NCI-H226 (cell line): ENCODE measurements around the gene TXNRD3.
"Not testable (repeated sequence)": the region's sequence is repeated elsewhere in the genome, so short reads cannot be mapped to it uniquely, and the experiment has no call there.

Source experiments
- DNase-seq: peaks from one replicate; pipeline ENCODE4 v3.0.0-alpha.2; 2015

Gene TXNRD3

GRCh38 chr3:126638790-126639189 lies 16.1 kb downstream of the TXNRD3 start:
- no peak for DNase-seq

GRCh38 chr3:126636436-126636835 lies 18.5 kb downstream of the TXNRD3 start:
- no peak for DNase-seq

- DNase-seq = no peak
These were observed 20.1 kb downstream of the TXNRD3 start for GRCh38 chr3:126634803-126635202.

GRCh38 chr3:126630020-126630419 lies 24.9 kb downstream of the TXNRD3 start:
- DNase-seq = no peak

GRCh38 chr3:126625735-126626134 lies 29.2 kb downstream of the TXNRD3 start:
- not testable (repeated sequence) for DNase-seq

- DNase-seq = no peak
These were observed 32.2 kb downstream of the TXNRD3 start for GRCh38 chr3:126622694-126623093.

GRCh38 chr3:126621627-126622345 lies 33.1 kb downstream of the TXNRD3 start:
- peak; percentile 75 for DNase-seq

GRCh38 chr3:126621171-126621570 lies 33.8 kb downstream of the TXNRD3 start:
- peak; percentile 80 for DNase-seq

GRCh38 chr3:126620738-126621137 lies 34.2 kb downstream of the TXNRD3 start:
- peak; percentile 63 for DNase-seq

- no peak for DNase-seq
These were observed 36.2 kb downstream of the TXNRD3 start for GRCh38 chr3:126618760-126619159.

GRCh38 chr3:126618021-126618420 lies 36.9 kb downstream of the TXNRD3 start:
- no peak for DNase-seq

- no peak for DNase-seq
These were observed 37.4 kb downstream of the TXNRD3 start for GRCh38 chr3:126617571-126617970.

- DNase-seq = peak; percentile 65
These were observed 38.0 kb downstream of the TXNRD3 start for GRCh38 chr3:126616931-126617330.

GRCh38 chr3:126613479-126614188 lies 41.3 kb downstream of the TXNRD3 start:
- no peak for DNase-seq

- DNase-seq = no peak
These were observed 42.3 kb downstream of the TXNRD3 start for GRCh38 chr3:126612479-126613205.

GRCh38 chr3:126609909-126610308 lies 45.0 kb downstream of the TXNRD3 start:
- no peak for DNase-seq

- DNase-seq = peak; percentile 58
These were observed 47.6 kb downstream of the TXNRD3 start for GRCh38 chr3:126607214-126607908.

GRCh38 chr3:126606001-126606400 lies 48.9 kb downstream of the TXNRD3 start:
- no peak for DNase-seq

GRCh38 chr3:126604691-126605090 lies 50.2 kb downstream of the TXNRD3 start:
- no peak for DNase-seq

GRCh38 chr3:126599101-126599500 lies 55.8 kb downstream of the TXNRD3 start:
- DNase-seq = no peak

- not testable (repeated sequence) for DNase-seq
These were observed 59.4 kb downstream of the TXNRD3 start for GRCh38 chr3:126595479-126595878.

GRCh38 chr3:126591515-126591914 lies 63.4 kb downstream of the TXNRD3 start:
- not testable (repeated sequence) for DNase-seq

GRCh38 chr3:126582311-126582710 lies 72.6 kb downstream of the TXNRD3 start:
- DNase-seq = no peak
